ENCODE measurements around the gene HIGD1A. TPM values are rescaled to one million over a fixed set of nuclear protein-coding genes. Genes with fewer than 3 reads are reported as not detected.

HIGD1A gene
- total and polyA plus RNA-seq, 10 of the 15 experiments (the other 5 are each of a cell fraction or from before 2014, with no cell fraction given), result 73.9 to 487 (median 175) TPM

DNA sequence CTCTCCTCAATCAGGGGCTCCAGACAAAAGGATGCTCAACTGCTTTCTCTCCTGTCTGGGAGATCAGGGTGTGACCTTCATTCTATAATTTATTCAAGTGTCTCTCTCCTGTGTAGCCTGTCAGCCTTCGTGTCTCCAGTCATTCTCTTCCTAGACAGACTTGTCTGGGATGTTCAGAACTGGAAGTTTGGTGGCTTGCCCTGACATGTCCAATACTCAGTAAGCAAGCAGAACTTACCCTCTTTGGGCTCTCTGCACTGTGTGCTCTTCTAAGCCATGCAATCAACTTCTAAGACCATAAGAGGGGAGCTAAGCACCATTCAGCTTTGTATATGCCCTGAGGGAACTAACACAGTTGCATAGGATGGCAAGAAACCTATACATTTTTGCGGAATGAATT is 19.1 kb upstream of the HIGD1A start:
- 50% methylated on average over 2 of the region's 2 CpGs for WGBS (ENCODE audit: insufficient coverage, insufficient replicate concordance, low lambda C conversion rate, missing lambda C conversion rate)
- FAIRE-seq (no peak), ATAC-seq (no peak; the same call in 2 of the 3 replicates), DNase-seq (ENCODE audit: low read depth, low spot score) (no peak)
- Histone ChIP-seq H4K20me1 (ENCODE audit: control insufficient read depth, insufficient read depth) (no peaks in the 10 kb centered on the region), H3K79me2 (ENCODE audit: control insufficient read depth, insufficient read depth, low read length) (no peaks in the 10 kb centered on the region), H3K4me1 (ENCODE audit: control insufficient read depth, insufficient read depth, low read length) (no peaks in the 10 kb centered on the region), H3K27ac (ENCODE audit: control insufficient read depth, insufficient read depth) (no peak overlapping the region), H3K4me2 (ENCODE audit: control insufficient read depth, insufficient read depth) (no peak overlapping the region), H3K36me3 (ENCODE audit: control insufficient read depth in 2 of 2, insufficient read depth in 2 of 2, low read length in 1 of 2) (no peaks in the 10 kb centered on the region), H3K4me3 (no peak overlapping the region), H3K9ac (ENCODE audit: control insufficient read depth, insufficient read depth, low read length) (no peak overlapping the region), H3K27me3 (replicated peaks in 1 of 2; ENCODE audit: control insufficient read depth in 2 of 2, insufficient read depth in 2 of 2, low read length in 1 of 2) (no peaks in the 10 kb centered on the region), H3K9me3 (replicated peaks; ENCODE audit: control insufficient read depth, insufficient read depth, low read length) (no peaks in the 10 kb centered on the region), H2AFZ (ENCODE audit: control insufficient read depth, low read depth, low read length) (no peak overlapping the region)
- ChIA-PET POLR2A (no interaction called here), CTCF (no interaction called here), SMC1A (ENCODE audit: uncharacterized antibody, unreplicated experiment) (no interaction called here), RAD21 (ENCODE audit: unreplicated experiment) (no interaction called here)
- intact Hi-C loops (cut with micrococcal nuclease; ENCODE audit: unreplicated experiment), result no loop called here
- no TSS peak for BruUV-seq (replicated peaks)
- in situ Hi-C loops (cut with MboI), result no loop called here
- no peak for TF ChIP-seq POLR2AphosphoS2 (IDR thresholded peaks at IDR 0.05; ENCODE audit: low read depth, low read length)
- TF ChIP-seq MEF2B (IDR thresholded peaks at IDR 0.05; ENCODE audit: partially characterized antibody, poor library complexity, severe bottlenecking), result no peak
- TF ChIP-seq SREBF2 (IDR thresholded peaks at IDR 0.05; ENCODE audit: low read length), result no peak
- no peak for TF ChIP-seq POLR2AphosphoS5 (IDR thresholded peaks at IDR 0.05; ENCODE audit: low read length)
- TF ChIP-seq SMAD5 (IDR thresholded peaks at IDR 0.05; ENCODE audit: low read depth), result no peak
- no peak for TF ChIP-seq KDM1A (IDR thresholded peaks at IDR 0.05; ENCODE audit: borderline replicate concordance)
- no peak for TF ChIP-seq BCLAF1 (IDR thresholded peaks at IDR 0.05)
- TF ChIP-seq HCFC1 (IDR thresholded peaks at IDR 0.05; ENCODE audit: low read length), result no peak
- no peak for TF ChIP-seq TBL1XR1 (IDR thresholded peaks at IDR 0.05; ENCODE audit: low read depth, low read length)
- TF ChIP-seq, protein P1, sequence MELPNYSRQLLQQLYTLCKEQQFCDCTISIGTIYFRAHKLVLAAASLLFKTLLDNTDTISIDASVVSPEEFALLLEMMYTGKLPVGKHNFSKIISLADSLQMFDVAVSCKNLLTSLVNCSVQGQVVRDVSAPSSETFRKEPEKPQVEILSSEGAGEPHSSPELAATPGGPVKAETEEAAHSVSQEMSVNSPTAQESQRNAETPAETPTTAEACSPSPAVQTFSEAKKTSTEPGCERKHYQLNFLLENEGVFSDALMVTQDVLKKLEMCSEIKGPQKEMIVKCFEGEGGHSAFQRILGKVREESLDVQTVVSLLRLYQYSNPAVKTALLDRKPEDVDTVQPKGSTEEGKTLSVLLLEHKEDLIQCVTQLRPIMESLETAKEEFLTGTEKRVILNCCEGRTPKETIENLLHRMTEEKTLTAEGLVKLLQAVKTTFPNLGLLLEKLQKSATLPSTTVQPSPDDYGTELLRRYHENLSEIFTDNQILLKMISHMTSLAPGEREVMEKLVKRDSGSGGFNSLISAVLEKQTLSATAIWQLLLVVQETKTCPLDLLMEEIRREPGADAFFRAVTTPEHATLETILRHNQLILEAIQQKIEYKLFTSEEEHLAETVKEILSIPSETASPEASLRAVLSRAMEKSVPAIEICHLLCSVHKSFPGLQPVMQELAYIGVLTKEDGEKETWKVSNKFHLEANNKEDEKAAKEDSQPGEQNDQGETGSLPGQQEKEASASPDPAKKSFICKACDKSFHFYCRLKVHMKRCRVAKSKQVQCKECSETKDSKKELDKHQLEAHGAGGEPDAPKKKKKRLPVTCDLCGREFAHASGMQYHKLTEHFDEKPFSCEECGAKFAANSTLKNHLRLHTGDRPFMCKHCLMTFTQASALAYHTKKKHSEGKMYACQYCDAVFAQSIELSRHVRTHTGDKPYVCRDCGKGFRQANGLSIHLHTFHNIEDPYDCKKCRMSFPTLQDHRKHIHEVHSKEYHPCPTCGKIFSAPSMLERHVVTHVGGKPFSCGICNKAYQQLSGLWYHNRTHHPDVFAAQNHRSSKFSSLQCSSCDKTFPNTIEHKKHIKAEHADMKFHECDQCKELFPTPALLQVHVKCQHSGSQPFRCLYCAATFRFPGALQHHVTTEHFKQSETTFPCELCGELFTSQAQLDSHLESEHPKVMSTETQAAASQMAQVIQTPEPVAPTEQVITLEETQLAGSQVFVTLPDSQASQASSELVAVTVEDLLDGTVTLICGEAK (IDR thresholded peaks at IDR 0.05; ENCODE audit: borderline replicate concordance), result no peak
- TF ChIP-seq STAT1 (conservative IDR thresholded peaks at IDR 0.05), result no peak
- no peak for TF ChIP-seq ZNF622 (IDR thresholded peaks at IDR 0.05)
- no peak for TF ChIP-seq ZZZ3 (IDR thresholded peaks at IDR 0.05; ENCODE audit: control insufficient read depth, insufficient read length, low read depth)
- no peak for TF ChIP-seq DPF2 (IDR thresholded peaks at IDR 0.05)
- TF ChIP-seq TARDBP (IDR thresholded peaks at IDR 0.05; ENCODE audit: borderline replicate concordance), result no peak
- TF ChIP-seq IRF4 (IDR thresholded peaks at IDR 0.05; ENCODE audit: low read depth, low read length), result no peak
- TF ChIP-seq, protein P2, sequence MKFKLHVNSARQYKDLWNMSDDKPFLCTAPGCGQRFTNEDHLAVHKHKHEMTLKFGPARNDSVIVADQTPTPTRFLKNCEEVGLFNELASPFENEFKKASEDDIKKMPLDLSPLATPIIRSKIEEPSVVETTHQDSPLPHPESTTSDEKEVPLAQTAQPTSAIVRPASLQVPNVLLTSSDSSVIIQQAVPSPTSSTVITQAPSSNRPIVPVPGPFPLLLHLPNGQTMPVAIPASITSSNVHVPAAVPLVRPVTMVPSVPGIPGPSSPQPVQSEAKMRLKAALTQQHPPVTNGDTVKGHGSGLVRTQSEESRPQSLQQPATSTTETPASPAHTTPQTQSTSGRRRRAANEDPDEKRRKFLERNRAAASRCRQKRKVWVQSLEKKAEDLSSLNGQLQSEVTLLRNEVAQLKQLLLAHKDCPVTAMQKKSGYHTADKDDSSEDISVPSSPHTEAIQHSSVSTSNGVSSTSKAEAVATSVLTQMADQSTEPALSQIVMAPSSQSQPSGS (IDR thresholded peaks at IDR 0.05; ENCODE audit: low read length), result no peak

Measured in GM12878 (cell line).